Esophagus muscularis mucosa (tissue), 4 donors: ENCODE measurements around the gene PRKN. TPM values are rescaled to one million over a fixed set of nuclear protein-coding genes. Genes with fewer than 3 reads are reported as not detected.

Experiments used
- DNase-seq: peaks from one replicate; pipeline ENCODE4 v3.0.0-alpha.2; 2017; ENCODE audit errors: extremely low spot score
- H3K27ac ChIP-seq, 4 donors: fragments of 200-600 bp; sonication (generic); replicated peaks in 1 of 4; 1 replicate in 3 of 4; 2 replicates in 1 of 4; pipeline ENCODE4 v1.5.1; 2016 to 2019; ENCODE audit warnings: mild to moderate bottlenecking in 1 of 4
- H3K27me3 ChIP-seq, 4 donors: fragments of 200-600 bp; sonication (generic); one replicate each; pipeline versions ENCODE4 v1.5.1 to v1.6.0; 2016 to 2019
- H3K36me3 ChIP-seq, 4 donors: fragments of 200-600 bp; sonication (generic); one replicate each; pipeline ENCODE4 v1.5.1; 2016 to 2019
- H3K4me1 ChIP-seq, 4 donors: fragments of 200-600 bp; sonication (generic); one replicate each; pipeline ENCODE4 v1.5.1; 2016 to 2019
- H3K4me3 ChIP-seq, 4 donors: fragments of 200-600 bp; sonication (generic); 1 replicate in 2 of 4; 2 replicates in 2 of 4; pipeline ENCODE4 v1.5.1; 2016 to 2019; ENCODE audit warnings: mild to moderate bottlenecking in 4 of 4, moderate library complexity in 1 of 4
- H3K9me3 ChIP-seq, 4 donors: fragments of 200-600 bp; sonication (generic); 1 replicate in 3 of 4; 2 replicates in 1 of 4; pipeline ENCODE4 v1.5.1; 2016 to 2019
- EP300 ChIP-seq: sonication (generic); formaldehyde crosslinking; IDR thresholded peaks from one replicate; pipeline ENCODE4 v1.6.1; 2017; ENCODE audit warnings: antibody characterized with exemption
- POLR2A ChIP-seq: fragments of 450-650 bp; IDR thresholded peaks from one replicate; pipeline ENCODE4 v1.6.1; 2017; ENCODE audit warnings: antibody characterized with exemption, moderate library complexity, mild to moderate bottlenecking, low read depth
- POLR2AphosphoS5 ChIP-seq, 2 donors: sonication (generic); formaldehyde crosslinking; IDR thresholded peaks; one replicate each; pipeline ENCODE4 v1.6.1; 2017; ENCODE audit warnings: antibody characterized with exemption in 2 of 2
- WGBS: methylation state at CpG from one replicate; pipeline ENCODE4 v1.1.5; 2018; 5-methylcytosine and 5-hydroxymethylcytosine counted together
- intact Hi-C: fragments of 100-400 bp; cut with DNase I; formaldehyde crosslinking; loops from one replicate; pipeline ENCODE4 v1.15.1; 2023
- total RNA-seq, 4 donors: library from RNA; depleted of rRNA; stranded (reverse); fragments of >200 nt; gene quantifications; one replicate each; pipeline versions ENCODE4 v1.1.0 to v1.2.1, GENCODE V29; 2016
- TF ChIP-seq, protein P1 (sequence below), 3 experiments: fragments of 200-600 bp in 2 of 3; fragments of 450-650 bp in 1 of 3; sonication (generic) in 2 of 3; IDR thresholded peaks; one replicate each; pipeline ENCODE4 v1.5.1; 2017 to 2019; ENCODE audit warnings: antibody characterized with exemption in 3 of 3, mild to moderate bottlenecking in 2 of 3, moderate library complexity in 1 of 3

The PRKN gene
- total RNA-seq, 4 donors from 2014 or later: 9.6 to 14.5 (median 10.8) TPM

DNA sequence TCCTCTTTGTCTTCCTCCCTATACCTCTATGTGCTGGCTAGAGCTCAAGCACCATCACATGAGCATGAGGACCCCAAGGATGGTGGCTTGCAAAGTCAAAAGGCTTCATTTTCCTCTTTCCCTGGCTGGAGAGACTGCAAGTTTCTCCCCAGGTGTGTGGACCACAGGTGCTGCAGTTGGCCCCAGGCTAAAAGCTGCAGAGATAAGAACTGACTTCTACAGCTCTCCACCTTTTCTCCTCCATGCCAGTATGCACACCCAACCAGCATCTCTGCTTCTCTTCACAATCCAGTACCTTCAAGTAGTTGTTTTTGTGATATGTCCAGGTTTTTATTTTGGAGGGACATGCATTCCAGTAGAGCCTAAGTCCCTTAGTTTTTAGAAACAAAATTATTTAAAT lies 29.1 kb downstream of the PRKN start:
- no peaks in the 10 kb centered on the region for H3K9me3 ChIP-seq

DNA sequence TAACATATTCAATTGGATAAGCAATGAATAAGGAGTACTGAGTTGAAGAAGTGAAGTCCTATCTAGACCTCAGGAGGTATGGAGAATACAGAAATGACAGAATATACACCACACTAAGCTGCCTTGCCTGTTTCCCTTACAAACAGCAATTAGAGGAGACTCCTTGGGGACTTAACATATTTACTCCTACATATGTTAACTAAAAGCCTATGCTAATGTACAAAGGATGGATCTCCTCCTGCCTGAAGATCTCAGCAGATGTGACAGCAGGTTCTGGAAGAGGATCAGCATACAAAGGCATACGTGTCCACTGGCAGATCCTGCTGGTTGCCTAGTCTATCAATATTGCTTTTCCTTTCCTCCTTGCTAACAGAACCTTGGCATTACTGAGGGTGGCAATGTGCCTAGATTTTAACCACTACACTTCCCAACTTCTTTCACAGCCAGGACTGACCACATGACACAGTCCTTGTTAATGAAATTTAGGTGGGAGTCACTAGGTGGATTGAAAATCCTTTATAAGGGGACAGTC lies 29.6 kb downstream of the PRKN start:
- Histone ChIP-seq H3K36me3 (no peaks in the 10 kb centered on the region), H3K27ac (no peak overlapping the region), H3K4me1 (no peaks in the 10 kb centered on the region), H3K4me3 (no peak overlapping the region), H3K27me3 (no peaks in the 10 kb centered on the region), H3K9me3 (no peaks in the 10 kb centered on the region)
- TF ChIP-seq, protein P1, sequence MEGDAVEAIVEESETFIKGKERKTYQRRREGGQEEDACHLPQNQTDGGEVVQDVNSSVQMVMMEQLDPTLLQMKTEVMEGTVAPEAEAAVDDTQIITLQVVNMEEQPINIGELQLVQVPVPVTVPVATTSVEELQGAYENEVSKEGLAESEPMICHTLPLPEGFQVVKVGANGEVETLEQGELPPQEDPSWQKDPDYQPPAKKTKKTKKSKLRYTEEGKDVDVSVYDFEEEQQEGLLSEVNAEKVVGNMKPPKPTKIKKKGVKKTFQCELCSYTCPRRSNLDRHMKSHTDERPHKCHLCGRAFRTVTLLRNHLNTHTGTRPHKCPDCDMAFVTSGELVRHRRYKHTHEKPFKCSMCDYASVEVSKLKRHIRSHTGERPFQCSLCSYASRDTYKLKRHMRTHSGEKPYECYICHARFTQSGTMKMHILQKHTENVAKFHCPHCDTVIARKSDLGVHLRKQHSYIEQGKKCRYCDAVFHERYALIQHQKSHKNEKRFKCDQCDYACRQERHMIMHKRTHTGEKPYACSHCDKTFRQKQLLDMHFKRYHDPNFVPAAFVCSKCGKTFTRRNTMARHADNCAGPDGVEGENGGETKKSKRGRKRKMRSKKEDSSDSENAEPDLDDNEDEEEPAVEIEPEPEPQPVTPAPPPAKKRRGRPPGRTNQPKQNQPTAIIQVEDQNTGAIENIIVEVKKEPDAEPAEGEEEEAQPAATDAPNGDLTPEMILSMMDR (IDR thresholded peaks at IDR 0.05): no peak
- TF ChIP-seq POLR2AphosphoS5 (IDR thresholded peaks at IDR 0.05): no peak
- no peak for TF ChIP-seq EP300
- no peak for TF ChIP-seq POLR2A
- WGBS: 67% methylated on average over 1 of the region's 1 CpG
- intact Hi-C loops: no loop called here
- no peak for DNase-seq

More for the DNA sequence above, 29.1 kb downstream of the PRKN start:
- TF ChIP-seq POLR2AphosphoS5 (IDR thresholded peaks at IDR 0.05): no peak
- TF ChIP-seq EP300: no peak
- TF ChIP-seq, protein P1 (IDR thresholded peaks at IDR 0.05): no peak
- no peak for TF ChIP-seq POLR2A
- no peaks in the 10 kb centered on the region for H3K36me3 ChIP-seq
- intact Hi-C loops: no loop called here
- H3K4me1 ChIP-seq: no peaks in the 10 kb centered on the region
- no peak for DNase-seq
- H3K27me3 ChIP-seq: no peaks in the 10 kb centered on the region
- no peak overlapping the region for H3K27ac ChIP-seq
- no peak overlapping the region for H3K4me3 ChIP-seq

DNA sequence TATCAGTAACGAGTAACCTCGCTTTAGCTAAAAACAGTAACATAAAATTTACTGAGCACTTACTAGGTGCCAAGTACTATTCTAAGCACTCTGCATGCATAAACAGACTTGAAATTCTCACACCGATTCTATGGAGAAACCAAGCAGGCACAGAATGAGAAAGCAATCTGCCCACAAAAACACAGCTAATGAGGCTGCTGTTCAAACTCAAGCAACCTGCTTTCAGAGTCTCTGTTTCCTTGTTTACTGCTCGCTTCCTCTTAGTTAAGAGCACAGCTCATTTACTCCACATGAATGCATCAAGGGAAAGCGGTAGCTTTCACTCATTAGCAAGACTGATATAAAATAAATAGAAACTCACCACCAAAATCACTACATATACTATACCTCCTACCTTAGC lies 37.4 kb downstream of the PRKN start:
- no peaks in the 10 kb centered on the region for H3K36me3 ChIP-seq
- no peaks in the 10 kb centered on the region for H3K9me3 ChIP-seq
- intact Hi-C loops: no loop called here
- peaks cover 0 to 5% (median 2%) of the 10 kb centered on the region in 4 donors for H3K4me1 ChIP-seq
- DNase-seq: no peak
- no peaks in the 10 kb centered on the region for H3K27me3 ChIP-seq
- TF ChIP-seq POLR2AphosphoS5 (IDR thresholded peaks at IDR 0.05) (no peak), POLR2A (no peak), EP300 (no peak)
- TF ChIP-seq, protein P1 (IDR thresholded peaks at IDR 0.05): no peak
- no peak overlapping the region for H3K4me3 ChIP-seq
- WGBS: 72% methylated on average over 5 of the region's 5 CpGs
- H3K27ac ChIP-seq: no peak overlapping the region

DNA sequence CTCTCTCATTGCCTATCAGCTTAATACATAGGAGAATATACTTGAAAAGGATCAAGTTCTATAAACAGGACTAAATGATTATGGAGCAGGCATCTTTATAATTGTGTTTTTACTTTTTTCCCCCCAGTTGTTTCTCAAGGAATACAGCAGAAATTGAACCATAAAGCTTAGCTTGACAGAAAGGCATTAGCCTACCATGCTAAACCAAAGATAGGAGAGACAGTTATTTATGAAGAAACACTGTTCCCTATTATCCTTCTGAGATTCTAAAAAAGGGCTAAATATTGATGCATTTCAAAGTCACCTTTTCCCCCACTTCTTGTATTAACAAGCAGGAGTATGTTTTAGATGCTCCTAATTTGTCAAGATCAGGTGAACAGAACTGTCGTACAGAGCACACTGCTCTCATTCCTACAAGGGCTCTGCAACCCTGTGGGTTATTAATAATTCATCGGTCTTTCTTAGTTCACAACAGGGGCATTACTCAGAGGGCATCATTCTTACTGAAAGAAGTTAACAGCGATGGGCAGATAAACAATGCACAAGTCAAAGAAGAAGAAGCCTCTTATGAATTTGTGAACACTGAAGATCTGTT lies 38.7 kb downstream of the PRKN start:
- Histone ChIP-seq H3K27ac (no peak overlapping the region), H3K27me3 (no peaks in the 10 kb centered on the region), H3K4me3 (no peak overlapping the region), H3K9me3 (no peaks in the 10 kb centered on the region), H3K4me1 (peaks cover 0 to 12% (median 6%) of the 10 kb centered on the region in 4 donors), H3K36me3 (no peaks in the 10 kb centered on the region)
- no peak for TF ChIP-seq POLR2AphosphoS5 (IDR thresholded peaks at IDR 0.05)
- TF ChIP-seq, protein P1 (IDR thresholded peaks at IDR 0.05): no peak
- no peak for TF ChIP-seq EP300
- TF ChIP-seq POLR2A: no peak
- intact Hi-C loops: no loop called here
- DNase-seq: no peak
- 73% methylated on average over 3 of the region's 3 CpGs for WGBS

DNA sequence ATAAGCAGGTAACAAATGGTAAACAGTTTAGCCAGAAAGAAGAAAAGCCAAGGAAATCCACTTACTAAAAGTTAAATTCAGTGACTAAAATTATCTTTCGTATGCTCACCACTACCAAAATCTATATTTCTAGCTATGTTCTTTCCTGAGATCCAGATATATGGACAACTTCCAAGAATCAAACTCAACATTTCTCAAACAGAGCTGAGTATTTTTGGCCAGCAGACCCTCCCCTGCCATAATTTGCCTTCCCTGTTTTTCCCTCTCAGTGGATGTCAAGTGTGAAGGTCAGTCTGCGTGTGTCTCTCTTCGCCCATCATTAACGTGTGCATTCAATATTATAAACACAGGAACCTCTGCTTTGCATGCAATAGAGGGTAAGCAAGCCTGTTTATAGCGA lies 42.0 kb downstream of the PRKN start:
- intact Hi-C loops: no loop called here
- Histone ChIP-seq H3K9me3 (no peaks in the 10 kb centered on the region), H3K4me3 (no peak overlapping the region), H3K27me3 (no peaks in the 10 kb centered on the region), H3K36me3 (no peaks in the 10 kb centered on the region), H3K27ac (no peak overlapping the region), H3K4me1 (peaks cover 0 to 13% (median 7%) of the 10 kb centered on the region in 4 donors)
- DNase-seq: no peak
- TF ChIP-seq EP300 (no peak), POLR2A (no peak)
- 84% methylated on average over 5 of the region's 5 CpGs for WGBS
